Measurements from ENCODE around the gene ERC2.

DNA sequence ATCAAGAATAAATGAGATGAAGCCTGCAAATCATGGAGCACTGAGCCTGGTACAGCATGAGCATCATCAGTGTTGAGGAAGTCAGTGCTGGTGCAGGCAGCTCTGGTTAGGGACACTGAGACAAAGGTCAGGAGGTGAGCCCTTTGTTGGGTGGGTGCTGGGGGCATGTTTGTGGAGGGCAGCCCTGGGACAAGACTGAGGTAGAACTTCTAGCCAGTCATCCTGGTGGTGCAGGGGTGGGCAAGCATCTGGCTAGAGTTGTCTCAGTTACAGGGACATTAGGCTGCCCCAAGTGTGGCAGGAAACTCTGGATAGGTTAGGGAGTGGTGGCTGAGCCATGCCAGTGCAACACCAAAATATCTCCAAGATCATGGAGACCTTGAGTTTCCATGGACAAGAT is 1008.4 kb downstream of the ERC2 start:
- TF ChIP-seq, protein P1, sequence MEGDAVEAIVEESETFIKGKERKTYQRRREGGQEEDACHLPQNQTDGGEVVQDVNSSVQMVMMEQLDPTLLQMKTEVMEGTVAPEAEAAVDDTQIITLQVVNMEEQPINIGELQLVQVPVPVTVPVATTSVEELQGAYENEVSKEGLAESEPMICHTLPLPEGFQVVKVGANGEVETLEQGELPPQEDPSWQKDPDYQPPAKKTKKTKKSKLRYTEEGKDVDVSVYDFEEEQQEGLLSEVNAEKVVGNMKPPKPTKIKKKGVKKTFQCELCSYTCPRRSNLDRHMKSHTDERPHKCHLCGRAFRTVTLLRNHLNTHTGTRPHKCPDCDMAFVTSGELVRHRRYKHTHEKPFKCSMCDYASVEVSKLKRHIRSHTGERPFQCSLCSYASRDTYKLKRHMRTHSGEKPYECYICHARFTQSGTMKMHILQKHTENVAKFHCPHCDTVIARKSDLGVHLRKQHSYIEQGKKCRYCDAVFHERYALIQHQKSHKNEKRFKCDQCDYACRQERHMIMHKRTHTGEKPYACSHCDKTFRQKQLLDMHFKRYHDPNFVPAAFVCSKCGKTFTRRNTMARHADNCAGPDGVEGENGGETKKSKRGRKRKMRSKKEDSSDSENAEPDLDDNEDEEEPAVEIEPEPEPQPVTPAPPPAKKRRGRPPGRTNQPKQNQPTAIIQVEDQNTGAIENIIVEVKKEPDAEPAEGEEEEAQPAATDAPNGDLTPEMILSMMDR (conservative IDR thresholded peaks at IDR 0.05; ENCODE audit: low read length), result no peak
- no peak for TF ChIP-seq EZH2phosphoT487 (IDR thresholded peaks at IDR 0.05; ENCODE audit: borderline replicate concordance, low read depth, low read length)

Measured in OCI-LY7 (cell line).